22Rv1 (cell line): ENCODE data around the gene CTCFL.

Experiments
- CTCF ChIP-seq: fragments of 450-650 bp; IDR thresholded peaks from 2 replicates; pipeline ENCODE4 v1.5.1; 2017; ENCODE audit warnings: mild to moderate bottlenecking
- ZFX ChIP-seq: fragments of 450-650 bp; IDR thresholded peaks from 2 replicates; pipeline ENCODE4 v1.6.1; 2017; ENCODE audit warnings: antibody characterized with exemption, borderline replicate concordance

- no peak for TF ChIP-seq CTCF
- no peak for TF ChIP-seq ZFX
Measured at GRCh38 chr20:57568960-57569359, 44.0 kb upstream of the CTCFL start.
